HepG2 (cell line): Measurements from ENCODE around the gene CCDC57. TPM values are rescaled to one million over a fixed set of nuclear protein-coding genes. Genes with fewer than 3 reads are reported as not detected.

ENCODE experiments used
- CC2D1A ChIP-seq: sonication (generic); formaldehyde crosslinking; IDR thresholded peaks from 2 replicates; pipeline ENCODE4 v1.8.1; 2023; ENCODE audit warnings: mild to moderate bottlenecking, missing genetic modification reagents
- FOXA3 ChIP-seq: IDR thresholded peaks from 2 replicates; pipeline ENCODE4 v1.6.1; 2016; ENCODE audit warnings: missing genetic modification reagents, missing compliant biosample characterization
- GATA4 ChIP-seq: sonication (generic); IDR thresholded peaks from 2 replicates; pipeline ENCODE4 v1.6.1; 2016; ENCODE audit warnings: antibody characterized with exemption, low read depth, borderline replicate concordance
- HOXD1 ChIP-seq: sonication (generic); formaldehyde crosslinking; IDR thresholded peaks from 2 replicates; pipeline ENCODE4 v1.5.0; 2020; ENCODE audit warnings: missing genetic modification reagents
- KDM4B ChIP-seq: sonication (generic); formaldehyde crosslinking; IDR thresholded peaks from 2 replicates; pipeline ENCODE4 v1.4.0; 2020; ENCODE audit warnings: missing genetic modification reagents
- KLF11 ChIP-seq: IDR thresholded peaks from 2 replicates; pipeline ENCODE4 v1.6.1; 2016; ENCODE audit warnings: missing compliant biosample characterization
- MTA3 ChIP-seq: sonication (generic); formaldehyde crosslinking; IDR thresholded peaks from 2 replicates; pipeline ENCODE4 v1.4.0; 2020; ENCODE audit warnings: missing genetic modification reagents
- MTERF4 ChIP-seq: sonication (generic); formaldehyde crosslinking; IDR thresholded peaks from 2 replicates; pipeline ENCODE4 v1.8.0; 2023; ENCODE audit warnings: mild to moderate bottlenecking, missing genetic modification reagents
- RAD51 ChIP-seq: fragments of 450-650 bp; IDR thresholded peaks from 2 replicates; pipeline ENCODE4 v1.6.1; 2016; ENCODE audit warnings: borderline replicate concordance
- RARA ChIP-seq: IDR thresholded peaks from 2 replicates; pipeline ENCODE4 v1.6.1; 2016; ENCODE audit warnings: missing genetic modification reagents, missing compliant biosample characterization
- STAT5B ChIP-seq: sonication (generic); formaldehyde crosslinking; IDR thresholded peaks from 2 replicates; pipeline ENCODE4 v1.4.0; 2020; ENCODE audit warnings: missing genetic modification reagents
- THAP9 ChIP-seq: sonication (generic); formaldehyde crosslinking; IDR thresholded peaks from 2 replicates; pipeline ENCODE4; 2020; ENCODE audit warnings: missing genetic modification reagents, mild to moderate bottlenecking, borderline replicate concordance
- TRIM22 ChIP-seq: fragments of 450-650 bp; IDR thresholded peaks from 2 replicates; pipeline ENCODE4 v1.6.1; 2017
- YEATS2 ChIP-seq: sonication (generic); formaldehyde crosslinking; IDR thresholded peaks from 2 replicates; pipeline ENCODE4 v1.4.0; 2020; ENCODE audit warnings: missing genetic modification reagents, borderline replicate concordance
- ZC3H13 ChIP-seq: sonication (generic); formaldehyde crosslinking; IDR thresholded peaks from 2 replicates; pipeline ENCODE4 v1.8.1; 2023; ENCODE audit warnings: mild to moderate bottlenecking, missing genetic modification reagents, moderate library complexity
- ZFP36L2 ChIP-seq: sonication (generic); formaldehyde crosslinking; IDR thresholded peaks from 2 replicates; pipeline ENCODE4 v1.4.0; 2020; ENCODE audit warnings: missing genetic modification reagents
- ZMAT3 ChIP-seq: sonication (generic); formaldehyde crosslinking; conservative IDR thresholded peaks from 2 replicates; pipeline ENCODE4 v1.7.0; 2021; ENCODE audit warnings: missing genetic modification reagents
- ZNF180 ChIP-seq: sonication (generic); formaldehyde crosslinking; IDR thresholded peaks from 2 replicates; pipeline ENCODE4 v1.4.0; 2020; ENCODE audit warnings: low read depth, missing genetic modification reagents, borderline replicate concordance
- ZNF253 ChIP-seq: sonication (generic); formaldehyde crosslinking; IDR thresholded peaks from 2 replicates; pipeline ENCODE4 v1.8.0; 2022; ENCODE audit warnings: mild to moderate bottlenecking, missing genetic modification reagents, borderline replicate concordance
- ZNF280B ChIP-seq: sonication (generic); formaldehyde crosslinking; IDR thresholded peaks from 2 replicates; pipeline ENCODE4 v1.5.0; 2020; ENCODE audit warnings: missing genetic modification reagents, mild to moderate bottlenecking, borderline replicate concordance
- ZNF367 ChIP-seq: sonication (generic); formaldehyde crosslinking; IDR thresholded peaks from 2 replicates; pipeline ENCODE4 v1.4.0; 2020; ENCODE audit warnings: missing genetic modification reagents, borderline replicate concordance
- ZNF44 ChIP-seq: sonication (generic); formaldehyde crosslinking; IDR thresholded peaks from 2 replicates; pipeline ENCODE4 v1.5.1; 2020; ENCODE audit warnings: mild to moderate bottlenecking, missing genetic modification reagents
- ZNF451 ChIP-seq: sonication (generic); formaldehyde crosslinking; IDR thresholded peaks from 2 replicates; pipeline ENCODE4 v1.5.0; 2020; ENCODE audit warnings: mild to moderate bottlenecking, missing genetic modification reagents
- ZNF639 ChIP-seq: conservative IDR thresholded peaks from 2 replicates; pipeline ENCODE4 v1.6.1; 2018; ENCODE audit warnings: missing genetic modification reagents
- ZNF788 ChIP-seq: sonication (generic); formaldehyde crosslinking; IDR thresholded peaks from 2 replicates; pipeline ENCODE4 v1.5.0; 2020; ENCODE audit warnings: mild to moderate bottlenecking, missing genetic modification reagents, borderline replicate concordance
- polyA plus RNA-seq, 8 experiments: library from polyadenylated mRNA; depleted of rRNA in 3 of 8; stranded (reverse) in 7 of 8; unstranded in 1 of 8; fragments of >200 nt; fragmentation: Illumina TruSeq in 4 of 8; extraction: Trizol in 4 of 8; gene quantifications; 2 replicates each; pipeline versions ENCODE4 v1.2.1 to v1.2.3, GENCODE V29; 2011 to 2016; ENCODE audit warnings: low read depth in 4 of 8, missing spikeins in 1 of 8, mixed read lengths in 1 of 8; ENCODE audit not compliant: insufficient read depth in 1 of 8
- total RNA-seq, 5 experiments: library from RNA; depleted of rRNA; stranded (reverse); fragments of >200 nt; fragmentation: Illumina TruSeq; extraction: Trizol; gene quantifications; 2 replicates each; pipeline ENCODE4 v1.2.3, GENCODE V29; 2016; ENCODE audit warnings: low read depth in 1 of 5

CCDC57 gene
- total and polyA plus RNA-seq, 2 of the 13 experiments (the other 11 are each of a cell fraction or from before 2014, with no cell fraction given), result 59.3 to 59.9 TPM

- no peak; the same call in 1 of the 2 replicates for TF ChIP-seq ZNF280B (CRISPR knock-in tag)
- TF ChIP-seq ZC3H13 (CRISPR knock-in tag), result peak; percentile 73; the same call in 1 of the 2 replicates
- TF ChIP-seq ZNF180 (CRISPR knock-in tag), result no peak
- 0 out of 2 replicates have a peak, but pooled peaks have one; percentile 85 for TF ChIP-seq MTERF4 (CRISPR knock-in tag)
- TF ChIP-seq MTA3, result no peak
- TF ChIP-seq ZNF639 (CRISPR knock-in tag), result no peak
- no peak for TF ChIP-seq RARA (CRISPR knock-in tag)
- no peak for TF ChIP-seq ZFP36L2 (CRISPR knock-in tag)
- no peak for TF ChIP-seq ZNF788 (CRISPR knock-in tag)
- TF ChIP-seq YEATS2 (CRISPR knock-in tag), result no peak
- no peak for TF ChIP-seq FOXA3 (CRISPR knock-in tag)
- TF ChIP-seq KDM4B (CRISPR knock-in tag), result no peak
- no peak for TF ChIP-seq THAP9
- no peak for TF ChIP-seq TRIM22
- no peak for TF ChIP-seq CC2D1A (CRISPR knock-in tag)
- no peak for TF ChIP-seq ZNF451 (CRISPR knock-in tag)
- no peak for TF ChIP-seq GATA4
- no peak for TF ChIP-seq STAT5B (CRISPR knock-in tag)
- no peak for TF ChIP-seq HOXD1 (CRISPR knock-in tag)
- no peak for TF ChIP-seq ZNF253 (CRISPR knock-in tag)
- TF ChIP-seq KLF11 (CRISPR knock-in tag), result no peak
- TF ChIP-seq RAD51, result no peak
- 0 out of 2 replicates have a peak, but pooled peaks have one; percentile 59 for TF ChIP-seq ZNF44 (CRISPR knock-in tag)
- no peak; the same call in 1 of the 2 replicates for TF ChIP-seq ZNF367 (CRISPR knock-in tag)
- TF ChIP-seq ZMAT3, result no peak
Observed at GRCh38 chr17:82096709-82097183, 115.9 kb downstream of the CCDC57 start (continued).
